Activated naive CD4-positive, alpha-beta T cell treated with Interleukin-2 at 50 U/mL for 16 hours (primary cell): ENCODE measurements around the gene KCNAB2.
"Not testable (repeated sequence)": the region's sequence is repeated elsewhere in the genome, so short reads cannot be mapped to it uniquely, and the experiment has no call there.

Source experiments
- DNase-seq: peaks from one replicate; pipeline ENCODE4 v3.0.0-alpha.2; 2020

KCNAB2 gene

GRCh38 chr1:6011161-6011945 lies 34.3 kb upstream of the KCNAB2 start:
- no peak for DNase-seq

DNA sequence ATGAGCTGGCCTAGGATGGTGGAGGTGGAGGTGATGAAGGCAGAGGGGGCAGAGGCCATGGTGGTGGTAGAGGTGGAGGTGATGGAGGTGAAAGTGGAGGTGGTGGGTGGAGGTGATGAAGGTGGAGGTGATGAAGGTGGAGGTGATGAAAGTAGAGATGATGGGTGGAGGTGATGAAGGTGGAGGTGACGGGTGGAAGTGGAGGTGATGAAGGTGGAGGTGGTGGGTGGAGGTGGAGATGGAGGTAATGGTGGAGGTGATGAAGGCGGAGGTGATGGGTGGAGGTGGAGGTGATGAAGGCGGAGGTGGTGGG lies 33.8 kb upstream of the KCNAB2 start:
- no peak for DNase-seq

DNA sequence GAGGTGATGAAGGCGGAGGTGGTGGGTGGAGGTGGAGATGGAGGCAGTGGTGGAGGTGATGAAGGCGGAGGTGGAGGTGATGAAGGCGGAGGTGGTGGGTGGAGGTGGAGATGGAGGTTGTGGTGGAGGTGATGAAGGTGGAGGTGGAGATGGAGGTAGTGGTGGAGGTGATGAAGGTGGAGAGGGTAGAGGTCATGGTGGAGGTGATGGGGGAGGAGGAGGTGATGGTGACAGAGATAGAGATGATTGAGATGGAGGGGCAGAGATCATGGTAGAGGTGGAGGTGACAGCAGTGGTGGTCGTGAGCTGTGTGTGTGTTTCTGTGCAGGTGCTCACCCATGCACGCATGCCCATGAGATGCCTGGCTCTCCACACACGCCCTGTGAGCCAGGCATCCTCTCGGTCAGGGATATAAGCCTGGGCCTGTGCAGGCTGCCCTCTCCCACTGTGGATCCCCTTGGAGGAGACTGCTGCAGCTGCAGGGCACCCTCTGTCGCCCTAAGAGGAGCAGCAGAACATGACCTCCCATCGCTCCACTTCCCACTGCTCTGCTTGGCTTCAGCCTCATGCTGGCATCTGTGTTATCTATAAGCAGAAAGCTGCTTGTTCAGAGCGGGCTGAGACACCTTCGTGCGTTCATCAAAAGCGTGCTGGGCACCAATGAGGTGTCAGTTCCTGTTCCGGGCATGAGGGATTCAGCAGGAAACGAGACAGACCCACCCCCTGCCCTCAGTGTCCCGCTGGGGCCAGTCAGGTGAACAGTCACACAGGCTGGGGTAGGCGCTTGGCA lies 33.0 kb upstream of the KCNAB2 start:
- DNase-seq, result no peak

GRCh38 chr1:6013491-6013890 lies 32.2 kb upstream of the KCNAB2 start:
- no peak for DNase-seq

DNA sequence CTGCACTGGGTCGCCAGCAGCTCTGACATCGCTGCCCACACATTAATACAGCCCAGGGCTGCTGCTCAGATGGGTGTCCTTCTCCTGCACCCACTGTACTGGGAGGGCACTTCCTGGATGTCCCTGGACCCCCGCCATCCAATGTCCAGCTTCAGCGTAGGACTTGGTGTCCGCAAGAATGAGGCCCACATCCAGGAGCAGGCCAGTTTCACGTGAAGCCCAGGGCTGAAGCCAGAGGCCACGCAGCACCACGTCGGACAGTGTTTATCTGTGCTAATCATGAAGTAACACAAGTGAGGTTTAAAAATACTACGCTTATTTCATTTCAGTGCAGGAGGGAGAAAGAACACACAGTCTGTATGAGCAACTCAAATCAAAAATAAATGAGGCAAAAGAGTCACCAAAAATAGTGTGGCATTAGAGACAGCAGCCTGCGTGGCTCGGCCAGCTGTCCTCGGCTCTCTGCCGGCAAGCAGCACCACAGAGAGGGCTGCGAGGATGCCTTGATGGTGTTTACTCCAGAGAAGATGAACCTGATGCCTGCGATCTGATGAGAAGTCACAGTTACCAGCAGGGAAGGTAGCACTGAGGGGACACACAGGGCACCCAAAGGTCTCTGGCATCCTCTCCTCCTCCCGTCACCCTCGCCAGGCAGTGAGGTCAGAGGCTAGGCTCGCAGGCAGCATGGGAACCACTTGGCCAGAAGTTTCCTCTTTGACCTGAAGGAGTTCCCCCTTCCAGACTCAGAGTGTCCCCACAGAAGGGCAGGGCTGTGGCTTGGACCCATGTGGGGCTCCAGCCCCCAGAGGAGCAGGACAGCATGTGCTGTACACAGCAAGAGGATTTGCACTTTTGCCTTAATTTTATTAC lies 31.3 kb upstream of the KCNAB2 start:
- no peak for DNase-seq

GRCh38 chr1:6016191-6016865 lies 29.4 kb upstream of the KCNAB2 start:
- no peak for DNase-seq

DNA sequence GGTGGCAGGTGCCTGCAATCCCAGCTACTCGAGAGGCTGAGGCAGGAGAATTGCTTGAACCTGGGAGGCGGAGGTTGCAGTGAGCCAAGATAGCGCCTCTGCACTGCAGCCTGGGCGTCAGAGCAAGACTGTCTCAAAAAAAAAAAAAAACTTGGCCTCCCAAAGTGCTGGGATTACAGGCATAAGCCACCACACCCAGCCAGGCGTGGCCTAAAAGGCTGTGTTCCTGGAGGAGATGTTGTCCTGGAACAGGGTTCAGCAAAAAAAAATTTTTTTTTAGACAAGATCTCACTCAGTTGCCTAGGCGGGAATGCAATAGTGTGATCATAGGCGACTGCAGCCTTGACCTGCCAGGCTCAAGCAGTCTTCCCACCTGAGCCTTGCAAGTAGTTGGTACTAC lies 28.0 kb upstream of the KCNAB2 start:
- DNase-seq, result not testable (repeated sequence)

GRCh38 chr1:6019166-6019845 lies 26.4 kb upstream of the KCNAB2 start:
- no peak for DNase-seq

DNA sequence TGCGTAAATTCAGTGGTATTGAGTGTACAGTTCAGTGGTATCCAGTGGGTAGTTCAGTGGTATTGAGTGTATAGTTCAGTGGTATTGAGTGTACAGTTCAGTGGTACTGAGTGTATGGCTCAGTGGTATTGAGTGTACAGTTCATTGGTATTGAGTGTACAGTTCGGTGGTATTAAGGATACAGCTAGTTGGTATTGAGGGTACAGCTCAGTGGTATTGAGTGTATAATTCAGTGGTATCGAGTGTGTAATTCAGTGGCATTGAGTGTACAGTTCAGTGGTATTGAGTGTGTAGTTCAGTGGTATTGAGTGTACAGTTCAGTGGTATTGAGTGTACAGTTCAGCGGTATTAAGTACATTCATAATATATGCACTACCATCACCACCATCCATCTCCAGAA lies 23.5 kb upstream of the KCNAB2 start:
- DNase-seq, result no peak

GRCh38 chr1:6023346-6023745 lies 22.3 kb upstream of the KCNAB2 start:
- DNase-seq, result no peak

DNA sequence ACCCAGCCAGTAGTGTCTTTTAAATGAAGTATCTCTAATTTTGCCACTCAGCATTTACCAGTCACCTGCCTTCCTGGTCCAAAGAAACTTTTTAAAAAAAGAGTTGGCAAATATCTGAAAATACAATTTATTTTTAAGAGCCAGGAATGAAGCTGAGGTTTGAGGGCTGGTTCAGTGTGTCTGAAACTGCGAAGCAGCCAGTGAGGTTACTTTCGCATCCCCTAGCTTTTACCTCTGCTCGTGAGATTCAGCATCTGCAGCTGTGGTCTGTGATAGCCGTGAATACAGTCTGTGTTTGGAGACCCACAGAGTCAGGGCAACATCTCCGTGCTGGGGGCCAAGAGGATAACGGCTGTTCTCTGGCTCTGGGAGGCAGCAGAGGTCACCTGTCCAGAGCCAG lies 21.3 kb upstream of the KCNAB2 start:
- no peak for DNase-seq

GRCh38 chr1:6025269-6026094 lies 20.2 kb upstream of the KCNAB2 start:
- DNase-seq, result peak; percentile 22

- peak; percentile 94 for DNase-seq
Observed at GRCh38 chr1:6026095-6026809, 19.4 kb upstream of the KCNAB2 start.

- no peak for DNase-seq
Observed at GRCh38 chr1:6027591-6027990, 18.1 kb upstream of the KCNAB2 start.

- DNase-seq, result peak; percentile 63
Observed at GRCh38 chr1:6028042-6028850, 17.4 kb upstream of the KCNAB2 start.

DNA sequence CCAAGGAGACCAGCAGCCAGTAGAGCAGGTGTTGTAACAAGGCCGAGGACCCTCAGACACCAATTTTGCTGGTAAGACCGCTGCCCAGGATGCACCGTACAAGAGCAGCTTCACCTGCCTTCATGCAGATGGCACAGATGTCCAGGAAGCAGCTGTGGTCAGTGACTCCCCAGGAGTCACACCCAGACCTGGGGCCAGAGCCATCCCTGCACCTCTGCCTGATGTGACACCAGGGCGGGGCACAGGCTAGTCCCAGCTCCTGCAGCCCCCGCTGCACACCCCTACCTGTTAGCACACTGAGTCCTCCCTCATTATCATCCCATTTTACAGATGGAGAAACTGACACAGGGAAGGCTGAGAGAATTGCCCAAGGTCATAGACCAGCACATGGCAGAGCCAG lies 16.3 kb upstream of the KCNAB2 start:
- no peak for DNase-seq

DNA sequence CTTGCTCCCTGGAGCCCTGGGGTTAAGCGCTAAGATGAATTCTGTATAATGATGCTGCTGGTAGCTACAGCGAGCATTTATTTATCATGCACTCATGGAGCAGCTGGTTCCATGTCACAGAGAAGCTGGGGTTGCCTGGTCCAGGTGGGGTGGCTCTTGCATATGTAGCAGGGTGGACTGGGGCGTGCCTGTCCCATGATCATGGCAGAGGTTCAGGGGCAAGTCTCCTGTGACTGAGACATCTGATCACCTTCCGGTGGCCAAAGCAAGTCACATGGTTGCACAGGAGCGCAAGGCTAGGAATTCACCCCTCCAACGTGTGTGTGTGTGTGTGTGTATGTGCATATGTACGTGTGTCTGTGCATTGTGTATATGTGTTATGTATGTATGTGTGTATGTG lies 15.6 kb upstream of the KCNAB2 start:
- no peak for DNase-seq

DNA sequence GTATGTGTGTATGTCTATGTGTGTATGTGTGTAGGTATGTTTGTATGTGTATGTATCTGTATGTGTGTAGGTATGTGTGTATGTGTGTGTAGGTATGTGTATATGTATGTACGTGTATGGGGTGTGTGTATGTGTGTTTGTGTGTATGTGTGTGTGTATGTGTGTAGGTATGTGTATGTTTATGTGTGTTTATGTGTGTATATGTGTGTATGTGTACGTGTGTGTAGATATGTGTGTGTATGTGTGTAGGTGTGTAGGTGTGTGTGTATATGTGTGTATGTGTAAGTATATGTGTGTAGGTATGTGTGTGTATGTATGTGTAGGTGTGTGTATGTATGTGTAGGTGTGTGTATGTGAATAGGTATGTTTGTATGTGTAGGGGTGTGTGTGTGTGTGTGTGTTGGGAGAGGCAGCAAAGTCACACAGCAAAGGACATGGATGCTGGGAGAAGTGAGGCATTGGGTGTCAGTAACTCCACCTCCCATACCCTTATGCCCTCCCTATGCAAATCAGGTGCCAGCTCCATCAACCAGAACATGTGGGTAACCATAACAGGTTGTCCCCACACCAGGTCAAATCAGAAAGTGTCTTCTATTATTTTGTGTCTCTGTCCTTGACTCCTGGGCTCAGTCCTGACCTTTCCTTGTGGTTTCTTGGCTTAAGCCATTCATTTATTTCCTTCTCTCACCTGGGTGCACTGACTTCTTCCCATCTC lies 15.0 kb upstream of the KCNAB2 start:
- no peak for DNase-seq

- no peak for DNase-seq
Observed at GRCh38 chr1:6033124-6033523, 12.6 kb upstream of the KCNAB2 start.
